GM21576 (cell line): ENCODE data around the gene UMODL1.
"Not testable (repeated sequence)": the region's sequence is repeated elsewhere in the genome, so short reads cannot be mapped to it uniquely, and the experiment has no call there.

Experiments used
- ATAC-seq: cut with Tn5 transposase; IDR thresholded peaks from one replicate; pipeline ENCODE4 v1.9.1; 2021; ENCODE audit warnings: mild to moderate bottlenecking, moderate library complexity; ENCODE audit not compliant: unreplicated experiment

UMODL1 gene

DNA sequence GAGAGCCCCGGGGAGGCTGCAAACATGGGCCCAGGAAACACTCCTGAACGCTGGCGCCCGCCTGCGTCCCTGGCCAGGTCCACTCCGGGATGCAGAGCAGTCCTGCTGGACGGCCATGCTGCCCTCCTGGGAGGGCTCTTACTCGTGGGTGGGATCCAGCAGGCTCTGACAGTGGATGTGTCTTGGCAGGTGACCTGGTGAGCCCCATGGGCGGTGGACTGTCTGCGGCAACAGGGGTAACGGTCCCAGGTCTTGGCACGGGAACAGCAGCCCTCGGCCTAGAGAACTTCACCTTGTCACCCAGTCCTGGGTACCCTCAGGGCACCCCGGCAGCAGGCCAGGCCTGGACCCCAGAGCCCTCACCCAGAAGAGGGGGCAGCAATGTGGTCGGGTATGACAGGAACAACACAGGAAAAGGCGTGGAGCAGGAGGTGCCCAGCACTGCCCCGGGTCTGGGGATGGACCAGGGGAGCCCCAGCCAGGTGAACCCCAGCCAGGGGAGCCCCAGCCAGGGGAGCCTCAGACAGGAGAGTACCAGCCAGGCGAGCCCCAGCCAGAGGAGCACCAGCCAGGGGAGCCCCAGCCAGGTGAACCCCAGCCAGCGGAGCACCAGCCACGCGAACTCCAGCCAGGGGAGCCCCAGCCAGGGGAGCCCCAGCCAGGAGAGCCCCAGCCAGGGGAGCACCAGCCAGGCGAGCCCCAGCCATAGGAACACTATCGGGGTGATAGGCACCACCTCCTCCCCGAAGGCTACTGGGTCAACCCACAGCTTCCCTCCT lies 39.8 kb downstream of the UMODL1 start:
- ATAC-seq: no peak

GRCh38 chr21:42111470-42111743 lies 40.3 kb downstream of the UMODL1 start:
- ATAC-seq: no peak

- no peak for ATAC-seq
These were observed 40.7 kb downstream of the UMODL1 start for GRCh38 chr21:42111811-42112210.

DNA sequence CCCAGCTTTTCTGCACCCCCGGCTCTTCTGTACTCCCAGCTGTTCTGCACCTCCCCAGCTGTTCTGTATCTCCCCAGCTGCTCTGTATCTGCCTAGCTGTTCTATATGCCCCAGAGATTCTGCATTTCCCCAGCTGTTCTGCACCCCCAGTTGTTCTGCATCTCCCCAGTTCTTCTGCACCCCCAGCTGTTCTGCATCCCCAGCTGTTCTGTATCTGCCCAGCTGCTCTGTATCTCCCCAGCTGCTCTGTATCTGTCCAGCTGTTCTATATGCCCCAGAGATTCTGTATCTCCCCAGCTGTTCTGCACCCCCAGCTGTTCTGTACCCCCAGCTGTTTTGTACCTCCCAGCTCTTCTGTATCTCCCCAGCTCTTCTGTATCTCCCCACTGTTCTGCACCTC lies 41.1 kb downstream of the UMODL1 start:
- no peak for ATAC-seq

GRCh38 chr21:42112857-42113256 lies 41.7 kb downstream of the UMODL1 start:
- no peak for ATAC-seq

GRCh38 chr21:42113926-42114409 lies 42.9 kb downstream of the UMODL1 start:
- ATAC-seq: no peak

DNA sequence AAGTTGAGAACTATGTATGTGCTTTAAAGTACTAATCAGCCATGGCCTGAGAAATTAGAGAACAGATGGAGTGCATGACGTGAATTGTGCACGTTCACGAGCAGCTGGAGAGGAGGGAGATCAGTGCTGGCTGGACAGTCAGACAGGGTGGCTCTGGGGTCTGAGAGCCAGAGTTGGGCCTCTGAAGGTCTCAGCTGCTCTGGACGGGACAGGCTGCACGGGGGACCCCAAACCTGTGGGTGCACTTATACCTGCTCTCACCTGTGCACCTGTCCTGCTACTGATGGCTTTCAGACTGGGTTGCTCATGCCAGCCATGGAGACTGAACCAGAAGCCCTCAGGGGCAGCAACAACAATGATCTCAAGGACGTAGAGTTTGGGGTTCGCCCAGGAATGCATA lies 43.5 kb downstream of the UMODL1 start:
- no peak for ATAC-seq

DNA sequence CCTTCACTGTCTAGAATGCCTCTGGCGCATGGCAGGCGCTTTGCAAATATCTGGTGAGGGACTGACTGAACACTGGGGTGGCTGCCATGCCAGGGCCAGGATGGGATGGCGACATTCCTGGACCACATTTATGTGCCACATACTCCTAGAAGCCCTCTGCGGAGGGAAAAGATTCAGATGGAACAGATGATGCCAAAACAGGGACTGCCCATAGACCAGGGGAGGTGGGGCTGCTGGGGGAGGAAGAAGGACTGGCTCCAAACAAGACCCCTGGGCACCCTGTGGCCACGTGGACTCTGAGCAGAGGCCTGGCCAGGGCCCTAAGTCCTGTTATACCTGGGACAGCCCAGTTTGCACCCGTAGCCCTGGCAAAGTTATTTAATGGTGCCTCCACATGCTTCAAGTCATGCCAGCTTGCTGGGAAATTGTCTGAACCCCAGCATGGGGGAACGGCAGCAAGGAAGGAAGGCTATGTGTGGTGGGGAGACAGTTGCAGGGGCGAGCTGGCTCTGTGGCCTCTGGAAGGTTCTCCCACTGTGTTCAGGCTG lies 44.1 kb downstream of the UMODL1 start:
- ATAC-seq: no peak

GRCh38 chr21:42116551-42116950 lies 45.4 kb downstream of the UMODL1 start:
- not testable (repeated sequence) for ATAC-seq

GRCh38 chr21:42117229-42117966 lies 46.3 kb downstream of the UMODL1 start:
- ATAC-seq: no peak

GRCh38 chr21:42117967-42118780 lies 47.1 kb downstream of the UMODL1 start:
- ATAC-seq: no peak

DNA sequence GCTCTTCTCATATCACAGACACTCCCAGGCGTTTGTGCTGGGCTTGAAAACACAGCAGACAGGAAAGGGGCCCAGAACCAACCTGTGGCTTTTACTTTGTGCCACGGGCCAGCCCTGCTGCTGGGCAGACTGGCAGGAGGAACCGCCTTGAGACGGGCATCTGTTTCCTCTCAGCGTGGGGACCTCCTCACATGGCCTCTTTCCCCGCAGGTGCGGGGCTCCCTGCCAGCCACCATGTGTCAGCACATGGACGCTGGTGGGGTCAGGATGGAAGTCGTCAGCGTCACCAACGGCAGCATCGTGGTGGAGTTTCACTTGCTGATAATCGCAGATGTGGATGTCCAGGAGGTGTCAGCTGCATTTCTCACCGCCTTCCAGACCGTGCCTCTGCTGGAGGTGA lies 47.8 kb downstream of the UMODL1 start:
- ATAC-seq: no peak

- no peak for ATAC-seq
These were observed 49.2 kb downstream of the UMODL1 start for GRCh38 chr21:42120101-42120902.

- ATAC-seq: no peak
These were observed 49.9 kb downstream of the UMODL1 start for GRCh38 chr21:42120903-42121535.

GRCh38 chr21:42121794-42122193 lies 50.7 kb downstream of the UMODL1 start:
- ATAC-seq: no peak

- no peak for ATAC-seq
These were observed 51.3 kb downstream of the UMODL1 start for GRCh38 chr21:42122398-42122797.

GRCh38 chr21:42122808-42123207 lies 51.7 kb downstream of the UMODL1 start:
- ATAC-seq: no peak

GRCh38 chr21:42123219-42123908 lies 52.2 kb downstream of the UMODL1 start:
- no peak for ATAC-seq

- no peak for ATAC-seq
These were observed 53.0 kb downstream of the UMODL1 start for GRCh38 chr21:42124081-42124480.
